Natural killer cell (primary cell): ENCODE results near the gene MYO1E. TPM values are rescaled to one million over a fixed set of nuclear protein-coding genes. Genes with fewer than 3 reads are reported as not detected.

Source experiments
- ATAC-seq, 3 donors: fragments of 150-1000 bp in 2 of 3; fragments of 200-7000 bp in 1 of 3; cut with Tn5 transposase; 1 replicate in 1 of 3; 2 replicates in 2 of 3; pipeline ENCODE4 v1.10.0; 2021; ENCODE audit warnings: mild to moderate bottlenecking in 2 of 3, moderate library complexity in 2 of 3
- DNase-seq, 2 donors: peaks; one replicate each; pipeline versions ENCODE4 v3.0.0 to v3.0.0-alpha.2; 2013 to 2021; ENCODE audit warnings: mixed read lengths in 1 of 2
- H3K27ac ChIP-seq: one replicate; pipeline ENCODE4 v1.5.1; 2013; ENCODE audit warnings: mild to moderate bottlenecking, low read length
- H3K27me3 ChIP-seq: one replicate; pipeline ENCODE4 v1.6.1; 2013; ENCODE audit warnings: low read length; ENCODE audit not compliant: control insufficient read depth, insufficient read depth
- H3K36me3 ChIP-seq: one replicate; pipeline ENCODE4 v1.6.1; 2013; ENCODE audit warnings: low read length; ENCODE audit not compliant: control insufficient read depth, insufficient read depth
- H3K4me1 ChIP-seq: one replicate; pipeline ENCODE4 v1.6.1; 2013; ENCODE audit warnings: low read length; ENCODE audit not compliant: control insufficient read depth, insufficient read depth
- H3K4me3 ChIP-seq: one replicate; pipeline ENCODE4 v1.5.1; 2013; ENCODE audit warnings: low read length
- H3K9me3 ChIP-seq: one replicate; pipeline ENCODE4 v1.6.1; 2013; ENCODE audit warnings: low read length; ENCODE audit not compliant: control insufficient read depth, insufficient read depth
- H3K27ac Mint-ChIP-seq, 2 donors: one replicate each; pipeline ENCODE4 v1.8.0; 2022; ENCODE audit warnings: mild to moderate bottlenecking in 2 of 2, mixed read lengths in 2 of 2, moderate library complexity in 1 of 2
- H3K27me3 Mint-ChIP-seq, 2 donors: one replicate each; pipeline ENCODE4 v1.8.0; 2022; ENCODE audit warnings: low read depth in 2 of 2, mixed read lengths in 2 of 2
- H3K36me3 Mint-ChIP-seq: one replicate; pipeline ENCODE4 v1.8.0; 2022; ENCODE audit warnings: mixed read lengths
- H3K4me1 Mint-ChIP-seq, 2 donors: one replicate each; pipeline ENCODE4 v1.8.0; 2022; ENCODE audit warnings: mixed read lengths in 2 of 2
- H3K4me3 Mint-ChIP-seq: one replicate; pipeline ENCODE4 v1.8.0; 2022; ENCODE audit warnings: mild to moderate bottlenecking, moderate library complexity, mixed read lengths
- H3K9me3 Mint-ChIP-seq, 2 donors: one replicate each; pipeline ENCODE4 v1.8.0; 2022; ENCODE audit warnings: mixed read lengths in 2 of 2
- CTCF ChIP-seq: fragments of 200-600 bp; IDR thresholded peaks from one replicate; pipeline ENCODE4 v1.8.0; 2022; ENCODE audit warnings: antibody characterized with exemption
- WGBS: methylation state at CpG from one replicate; pipeline ENCODE4 v1.1.7; 2013; ENCODE audit warnings: missing lambda C conversion rate; ENCODE audit not compliant: insufficient coverage; 5-methylcytosine and 5-hydroxymethylcytosine counted together
- intact Hi-C: fragments of 100-400 bp; cut with micrococcal nuclease; formaldehyde crosslinking; loops from one replicate; pipeline ENCODE4 v1.14.2; 2022
- total RNA-seq, 4 donors: library from RNA; stranded (reverse); fragments of 120-200 nt in 1 of 4; gene quantifications; one replicate each; pipeline versions ENCODE4 v1.2.3 to v1.2.4, GENCODE V29; 2013 to 2022

The MYO1E gene
- total RNA-seq, 3 donors from 2014 or later (not counting 1 experiment from before 2014, with no cell fraction given), result 16.1 to 39.4 (median 22.7) TPM

DNA sequence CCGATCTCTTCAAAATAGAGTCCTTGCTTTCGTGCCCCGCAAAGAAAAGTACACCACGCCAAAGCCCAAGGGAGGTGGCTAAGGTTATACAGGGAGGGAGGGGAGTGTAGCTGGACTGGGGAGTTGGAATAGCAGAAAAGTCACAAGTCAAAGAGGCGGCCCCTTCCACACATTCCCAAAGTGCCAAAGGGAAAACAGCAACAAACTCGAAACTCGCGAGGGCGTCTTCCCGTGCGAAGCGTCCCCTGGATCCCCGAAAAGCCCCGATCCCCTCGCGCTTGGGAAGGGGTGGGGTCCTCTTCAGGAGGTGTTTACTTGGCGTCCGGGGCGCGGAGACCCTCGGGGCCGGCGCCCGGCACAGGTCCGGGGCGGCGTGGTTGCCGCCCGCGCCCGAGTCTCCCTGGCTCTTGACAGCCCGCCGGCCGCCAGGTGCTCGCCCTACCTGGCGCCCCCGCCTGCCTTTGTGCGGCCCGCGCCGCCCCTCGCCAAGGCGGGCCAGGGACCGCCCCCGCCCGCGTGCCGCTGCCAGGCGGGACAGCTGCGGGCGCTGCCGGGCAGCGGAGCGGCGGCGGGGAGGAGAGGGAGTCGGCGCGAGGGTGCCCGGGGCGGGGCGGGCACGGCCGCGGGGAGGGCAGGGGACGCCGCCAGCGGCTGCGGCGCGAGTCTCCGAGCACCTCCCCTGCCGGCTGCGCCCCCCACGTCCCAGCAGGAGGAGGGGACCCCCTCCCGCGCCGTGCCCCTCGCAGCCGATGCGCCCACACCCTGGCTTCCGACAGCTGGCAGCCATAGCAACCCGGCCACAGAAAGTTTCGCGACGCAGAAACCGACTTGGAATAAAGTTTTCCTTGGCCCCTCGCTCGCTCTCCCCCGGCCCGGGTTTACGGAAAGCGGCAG, 966 bp downstream of the MYO1E start:
- intact Hi-C loops, result no loop called here
- no peak overlapping the region for H3K27ac ChIP-seq
- H3K4me1 ChIP-seq, result peaks cover 16% of the 10 kb centered on the region
- peaks cover 20% of the 10 kb centered on the region for H3K27me3 ChIP-seq
- no peak for TF ChIP-seq CTCF
- H3K4me3 ChIP-seq, result peak overlapping the region; percentile 71
- ATAC-seq (peak; percentile 51 to 73 (median 70)), DNase-seq (peak; percentile 17 to 22)
- Mint-ChIP-seq H3K36me3 (no peaks in the 10 kb centered on the region), H3K4me1 (peaks cover 22 to 26% of the 10 kb centered on the region in 2 donors), H3K27me3 (peaks cover 33 to 47% of the 10 kb centered on the region in 2 donors), H3K4me3 (peak overlapping the region; percentile 96), H3K27ac (peak overlapping the region; percentile 51 to 85), H3K9me3 (no peaks in the 10 kb centered on the region)
- WGBS, result 3% methylated on average over 92 of the region's 93 CpGs
- no peaks in the 10 kb centered on the region for H3K36me3 ChIP-seq
- no peaks in the 10 kb centered on the region for H3K9me3 ChIP-seq

- no peaks in the 10 kb centered on the region for H3K9me3 Mint-ChIP-seq
- no peak for TF ChIP-seq CTCF
- Histone ChIP-seq H3K27me3 (peaks cover 20% of the 10 kb centered on the region), H3K4me1 (peaks cover 16% of the 10 kb centered on the region), H3K4me3 (no peak overlapping the region), H3K27ac (no peak overlapping the region), H3K9me3 (no peaks in the 10 kb centered on the region), H3K36me3 (no peaks in the 10 kb centered on the region)
- no peak overlapping the region for H3K27ac Mint-ChIP-seq
- intact Hi-C loops, result no loop called here
- DNase-seq (no peak), ATAC-seq (no peak)
- 93% methylated on average over 2 of the region's 2 CpGs for WGBS
- no peaks in the 10 kb centered on the region for H3K36me3 Mint-ChIP-seq
- no peak overlapping the region for H3K4me3 Mint-ChIP-seq
- peaks cover 37 to 47% of the 10 kb centered on the region in 2 donors for H3K27me3 Mint-ChIP-seq
- peaks cover 28 to 31% of the 10 kb centered on the region in 2 donors for H3K4me1 Mint-ChIP-seq
These were observed 3.1 kb downstream of the MYO1E start for GRCh38 chr15:59369597-59369996.

DNA sequence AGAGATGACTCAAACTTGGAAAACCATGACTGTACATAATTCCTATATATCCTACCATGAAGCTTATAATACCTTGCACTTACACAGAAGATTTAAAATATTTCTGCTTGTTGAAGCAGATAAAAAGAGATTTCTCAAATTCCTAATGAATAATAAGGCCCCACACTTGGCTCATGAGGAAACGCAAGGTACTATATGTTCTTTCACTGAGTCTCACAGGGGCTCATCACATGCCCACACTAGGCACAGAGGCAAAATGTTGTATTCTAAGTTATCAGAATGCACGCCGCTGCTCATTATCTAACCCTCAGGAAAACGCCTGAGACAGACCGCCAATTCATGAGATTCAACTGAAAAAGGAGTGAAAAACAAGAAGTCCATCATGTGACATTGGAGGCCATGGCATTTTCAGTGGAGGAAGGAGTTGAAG, 5.6 kb downstream of the MYO1E start:
- Mint-ChIP-seq H3K4me1 (peaks cover 15 to 17% of the 10 kb centered on the region in 2 donors), H3K27ac (no peak overlapping the region), H3K9me3 (no peaks in the 10 kb centered on the region), H3K4me3 (no peak overlapping the region), H3K36me3 (no peaks in the 10 kb centered on the region), H3K27me3 (peaks cover 18 to 25% of the 10 kb centered on the region in 2 donors)
- H3K27me3 ChIP-seq, result peaks cover 7% of the 10 kb centered on the region
- DNase-seq (no peak), ATAC-seq (no peak)
- H3K4me3 ChIP-seq, result no peak overlapping the region
- 86% methylated on average over 5 of the region's 5 CpGs for WGBS
- no peaks in the 10 kb centered on the region for H3K36me3 ChIP-seq
- H3K27ac ChIP-seq, result no peak overlapping the region
- peaks cover 5% of the 10 kb centered on the region for H3K4me1 ChIP-seq
- TF ChIP-seq CTCF, result no peak
- H3K9me3 ChIP-seq, result no peaks in the 10 kb centered on the region
- intact Hi-C loops, result no loop called here
